HG02798 (cell line): ENCODE measurements around the gene CIDEA.

Experiments used
- ATAC-seq: cut with Tn5 transposase; IDR thresholded peaks from one replicate; pipeline ENCODE4 v1.9.1; 2021; ENCODE audit warnings: mild to moderate bottlenecking; ENCODE audit not compliant: unreplicated experiment, poor library complexity

The CIDEA gene

GRCh38 chr18:12258719-12259705 is 4.9 kb downstream of the CIDEA start:
- no peak for ATAC-seq

- no peak for ATAC-seq
Measured at GRCh38 chr18:12262748-12263147, 8.6 kb downstream of the CIDEA start.

- no peak for ATAC-seq
Measured at GRCh38 chr18:12264864-12265263, 10.7 kb downstream of the CIDEA start.

DNA sequence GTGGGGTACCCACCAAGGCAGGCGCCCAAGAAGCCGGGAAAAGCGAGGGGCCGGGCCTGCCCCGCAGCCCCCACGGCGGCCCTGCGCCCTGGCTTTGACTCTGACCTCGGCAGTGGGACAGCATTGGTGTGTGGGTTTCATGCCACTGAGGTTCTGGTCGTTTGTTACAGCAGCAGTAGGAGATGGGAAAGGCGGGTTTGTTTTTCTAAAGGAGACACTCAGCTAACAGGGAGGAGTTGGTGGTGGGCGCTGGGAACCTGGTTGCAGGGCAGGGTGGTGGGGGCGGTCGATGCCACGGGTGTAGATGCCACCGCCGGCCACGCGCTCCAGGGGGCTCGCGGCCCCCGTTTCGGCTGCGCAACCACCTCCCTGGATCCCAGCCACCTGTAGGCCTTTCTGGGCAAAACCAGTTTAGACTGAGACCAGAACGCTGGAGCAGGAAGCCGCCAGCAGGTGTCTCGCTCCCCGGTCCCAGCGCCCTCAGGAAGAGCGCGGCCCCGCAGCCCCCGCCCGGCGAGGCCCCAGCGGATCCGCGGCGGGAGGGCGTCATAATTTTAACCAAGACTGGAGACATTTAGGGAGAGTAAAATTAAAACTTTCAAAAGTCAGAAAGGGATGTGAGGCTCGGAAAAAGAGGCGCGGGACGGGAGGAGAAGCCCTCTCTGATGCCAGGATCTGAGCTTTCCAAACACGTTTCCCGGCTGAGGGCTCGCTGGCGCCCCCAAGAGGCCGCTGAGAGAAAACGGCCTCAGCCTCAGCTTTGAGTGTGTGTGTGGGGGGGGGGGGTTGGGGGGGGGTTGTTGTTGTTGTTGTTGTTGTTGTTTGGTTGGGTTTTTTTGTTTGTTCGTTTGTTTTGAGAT is 17.4 kb downstream of the CIDEA start:
- ATAC-seq: peak; percentile 70

- no peak for ATAC-seq
Measured at GRCh38 chr18:12274793-12275192, 20.6 kb downstream of the CIDEA start.

DNA sequence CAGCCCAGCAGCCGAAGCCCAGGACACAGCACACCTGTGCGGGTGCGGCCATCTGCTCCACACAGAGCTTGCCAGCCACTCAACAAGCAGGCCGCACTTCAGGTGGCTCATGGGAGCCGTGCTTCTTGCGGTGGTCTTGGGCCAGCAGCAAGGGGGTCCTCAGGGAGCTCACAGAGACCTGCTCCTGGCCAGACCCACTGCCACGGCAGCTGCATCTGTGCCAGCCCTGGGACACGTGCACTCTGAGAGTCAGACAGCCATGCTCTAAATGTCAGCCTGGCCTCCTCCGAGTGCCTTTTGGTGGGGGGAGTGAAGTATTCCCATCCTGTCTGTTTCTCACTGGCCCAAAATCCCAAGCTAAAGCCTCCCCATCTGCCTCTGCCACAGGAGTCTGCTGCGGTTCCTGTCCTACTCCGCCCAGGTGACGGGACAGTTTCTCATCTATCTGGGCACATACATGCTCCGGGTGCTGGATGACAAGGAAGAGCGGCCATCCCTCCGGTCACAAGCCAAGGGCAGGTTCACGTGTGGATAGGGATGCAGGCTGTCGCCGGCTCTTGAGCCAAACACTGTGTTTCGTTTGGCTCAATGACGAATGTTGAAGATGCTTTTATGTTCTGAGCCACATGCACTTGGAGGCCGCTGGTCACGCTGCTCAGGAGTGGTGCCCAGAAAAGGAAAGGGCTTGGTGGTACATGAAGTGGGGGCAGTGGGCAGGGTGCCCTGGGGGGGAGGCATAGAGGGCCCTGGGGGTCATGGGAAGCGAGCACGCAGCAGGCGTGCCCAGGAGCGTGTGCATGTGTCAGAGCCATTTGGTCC is 22.8 kb downstream of the CIDEA start:
- ATAC-seq: no peak

GRCh38 chr18:12278215-12278671 is 24.1 kb downstream of the CIDEA start:
- no peak for ATAC-seq

DNA sequence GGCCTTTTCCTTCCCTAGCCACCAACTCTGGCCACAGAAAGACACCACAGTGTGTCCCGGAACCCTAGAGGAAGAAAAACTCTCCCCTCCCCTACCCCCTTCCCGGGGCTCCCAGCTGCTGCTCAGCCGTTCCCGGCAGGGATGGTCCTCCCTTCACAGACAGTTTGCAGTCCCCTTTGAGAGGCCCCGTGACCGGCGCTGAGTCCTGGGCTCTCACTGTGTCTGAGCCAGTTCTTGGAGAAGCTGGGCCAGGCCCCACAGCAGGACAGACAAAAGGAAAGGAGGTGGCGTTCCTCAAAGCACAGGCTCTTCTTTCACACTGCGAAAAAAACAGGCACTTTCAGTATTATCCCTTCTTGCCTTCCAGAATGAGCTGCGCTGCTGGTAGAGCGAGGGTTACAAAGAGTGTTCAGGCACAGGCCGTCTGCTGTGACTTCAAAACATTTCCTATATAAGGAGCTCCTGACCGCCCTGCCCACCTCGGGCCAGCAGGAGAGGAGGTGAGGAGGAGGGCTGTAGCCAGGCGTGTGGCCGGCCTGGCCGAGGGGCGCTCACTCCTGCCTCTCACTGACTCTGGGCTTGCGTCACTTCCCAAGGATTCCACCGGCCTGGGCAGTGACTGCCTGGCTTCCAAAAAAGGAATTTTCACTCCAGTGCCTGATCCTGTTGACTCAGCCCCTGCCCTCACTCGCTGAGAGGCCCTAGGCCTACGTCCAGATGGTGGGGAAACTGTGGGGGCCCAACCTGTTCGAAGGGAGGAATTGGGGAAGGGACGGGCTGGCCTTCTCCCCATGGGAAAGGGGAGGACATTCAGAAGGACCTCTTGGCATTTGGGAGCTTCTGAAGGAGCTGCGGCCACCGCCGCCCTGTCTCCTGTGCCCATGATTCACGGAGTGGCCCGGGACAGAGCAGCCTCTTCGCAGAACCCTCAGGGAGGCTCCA is 24.9 kb downstream of the CIDEA start:
- no peak for ATAC-seq

- ATAC-seq: no peak
Measured at GRCh38 chr18:12279781-12280531, 25.8 kb downstream of the CIDEA start.

DNA sequence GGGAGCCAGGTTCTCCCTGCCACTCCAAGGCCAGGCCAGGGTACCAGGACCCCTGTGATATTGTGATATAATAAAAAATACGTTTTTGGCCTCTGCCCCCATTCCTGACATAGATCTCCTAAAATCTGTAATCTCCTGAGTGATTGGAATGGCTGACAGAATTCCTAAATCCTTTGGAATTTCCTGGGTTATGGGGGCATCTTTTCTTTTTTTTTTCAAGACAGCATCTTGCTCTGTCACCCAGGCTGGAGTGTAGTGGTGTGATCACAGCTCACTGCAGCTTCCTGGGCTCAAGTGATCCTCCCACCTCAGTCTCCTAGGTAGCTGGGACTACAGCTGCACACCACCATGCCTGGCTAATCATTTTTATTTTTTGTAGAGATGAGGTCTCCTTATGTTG is 27.7 kb downstream of the CIDEA start:
- ATAC-seq: no peak

- ATAC-seq: no peak
Measured at GRCh38 chr18:12282442-12283039, 28.4 kb downstream of the CIDEA start.

- no peak for ATAC-seq
Measured at GRCh38 chr18:12283256-12283655, 29.1 kb downstream of the CIDEA start.

DNA sequence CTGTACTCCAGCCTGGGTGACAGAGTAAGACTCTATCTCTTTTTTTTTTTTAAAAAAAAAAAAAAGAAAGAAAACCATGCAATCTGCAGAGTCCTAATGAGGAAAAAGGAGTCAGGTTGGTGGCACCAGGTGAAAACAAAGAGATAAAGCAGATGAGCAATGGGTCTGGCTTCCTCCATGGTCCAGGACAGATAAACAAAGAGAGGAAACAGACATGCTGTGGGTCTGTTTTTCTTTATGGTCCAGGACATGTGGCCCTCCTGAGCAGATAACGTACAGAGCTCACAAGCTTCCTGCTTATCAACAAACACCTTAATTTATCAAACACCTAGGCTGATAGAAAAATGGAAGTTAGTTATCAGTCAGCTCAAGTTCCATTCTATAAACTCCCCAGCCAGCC is 29.5 kb downstream of the CIDEA start:
- no peak for ATAC-seq

- no peak for ATAC-seq
Measured at GRCh38 chr18:12287131-12287681, 33.0 kb downstream of the CIDEA start.

- no peak for ATAC-seq
Measured at GRCh38 chr18:12287684-12288402, 33.7 kb downstream of the CIDEA start.

DNA sequence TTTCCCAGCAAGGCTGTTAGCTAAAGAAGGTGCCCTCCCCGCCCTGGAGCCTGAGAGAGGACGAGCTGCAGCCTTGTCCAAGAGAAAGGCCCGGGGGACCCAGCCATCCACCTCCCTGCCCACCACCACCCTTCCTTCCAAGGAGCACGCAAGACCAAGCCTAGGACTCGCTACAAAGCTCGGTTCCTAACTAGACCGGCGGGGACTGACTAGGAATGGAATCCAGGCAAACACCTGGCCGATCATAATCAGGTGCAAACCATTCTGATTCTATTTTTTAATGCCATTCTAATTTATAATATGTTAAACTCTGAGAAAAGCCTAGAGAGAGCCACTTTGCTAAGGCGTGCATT is 34.2 kb downstream of the CIDEA start:
- no peak for ATAC-seq

GRCh38 chr18:12290086-12290485 is 35.9 kb downstream of the CIDEA start:
- no peak for ATAC-seq
